ENCODE data around the gene RAB17. TPM values are rescaled to one million over a fixed set of nuclear protein-coding genes. Genes with fewer than 3 reads are reported as not detected.

Gene RAB17
- total RNA-seq, 2 donors from 2014 or later, result 12.6 to 13.6 TPM

GRCh38 chr2:237604960-237605359 lies 14.4 kb upstream of the RAB17 start:
- DNase-seq (ENCODE audit: low spot score), result no peak
- TF ChIP-seq POLR2AphosphoS5 (IDR thresholded peaks at IDR 0.05) (no peak), CTCF (IDR thresholded peaks at IDR 0.05) (no peak), POLR2A (IDR thresholded peaks at IDR 0.05) (no peak)
- no peak overlapping the region for H3K4me3 ChIP-seq
- no peak overlapping the region for H3K27ac ChIP-seq
- H3K4me1 ChIP-seq (replicated peaks), result no peaks in the 10 kb centered on the region
- 88% methylated on average over 9 of the region's 9 CpGs for WGBS
- no peaks in the 10 kb centered on the region for H3K36me3 ChIP-seq
- H3K27me3 ChIP-seq (replicated peaks; ENCODE audit: insufficient read depth), result no peaks in the 10 kb centered on the region
- no peaks in the 10 kb centered on the region for H3K9me3 ChIP-seq
- intact Hi-C loops (cut with DNase I), result loop anchor here (5.0 kb wide), 1 partner anchor 137 kb away; no protein-coding TSS in a partner anchor

- no peak for TF ChIP-seq POLR2A (IDR thresholded peaks at IDR 0.05)
- Histone ChIP-seq H3K27me3 (replicated peaks; ENCODE audit: insufficient read depth) (no peaks in the 10 kb centered on the region), H3K4me1 (replicated peaks) (no peaks in the 10 kb centered on the region), H3K9me3 (no peaks in the 10 kb centered on the region), H3K27ac (no peak overlapping the region), H3K36me3 (no peaks in the 10 kb centered on the region), H3K4me3 (no peak overlapping the region)
- no peak for DNase-seq (ENCODE audit: low spot score)
- WGBS, result 96% methylated on average over 11 of the region's 11 CpGs
- intact Hi-C loops (cut with DNase I), result loop anchor here (5.0 kb wide), 1 partner anchor 138 kb away; no protein-coding TSS in a partner anchor
These were observed 13.9 kb upstream of the RAB17 start for GRCh38 chr2:237604391-237604790.

GRCh38 chr2:237603718-237604362 lies 13.3 kb upstream of the RAB17 start:
- TF ChIP-seq POLR2AphosphoS5 (IDR thresholded peaks at IDR 0.05), result peak; percentile 68
- TF ChIP-seq POLR2A (IDR thresholded peaks at IDR 0.05), result peak; percentile 19
- no peak for TF ChIP-seq CTCF (IDR thresholded peaks at IDR 0.05)
- no peaks in the 10 kb centered on the region for H3K4me1 ChIP-seq (replicated peaks)
- intact Hi-C loops (cut with DNase I), result loop anchor here (5.0 kb wide), 1 partner anchor 138 kb away; no protein-coding TSS in a partner anchor
- no peaks in the 10 kb centered on the region for H3K9me3 ChIP-seq
- H3K4me3 ChIP-seq, result no peak overlapping the region
- WGBS, result 40% methylated on average over 15 of the region's 15 CpGs
- H3K36me3 ChIP-seq, result no peaks in the 10 kb centered on the region
- DNase-seq (ENCODE audit: low spot score), result no peak
- no peaks in the 10 kb centered on the region for H3K27me3 ChIP-seq (replicated peaks; ENCODE audit: insufficient read depth)
- H3K27ac ChIP-seq, result no peak overlapping the region

- TF ChIP-seq POLR2AphosphoS5 (IDR thresholded peaks at IDR 0.05) (no peak), POLR2A (IDR thresholded peaks at IDR 0.05) (no peak), CTCF (IDR thresholded peaks at IDR 0.05) (no peak)
- Histone ChIP-seq H3K36me3 (no peaks in the 10 kb centered on the region), H3K4me3 (no peak overlapping the region), H3K27me3 (replicated peaks; ENCODE audit: insufficient read depth) (no peaks in the 10 kb centered on the region), H3K4me1 (replicated peaks) (no peaks in the 10 kb centered on the region), H3K9me3 (no peaks in the 10 kb centered on the region), H3K27ac (no peak overlapping the region)
- DNase-seq (ENCODE audit: low spot score), result no peak
- WGBS, result 88% methylated on average over 13 of the region's 13 CpGs
- intact Hi-C loops (cut with DNase I), result loop anchor here (5.0 kb wide), 1 partner anchor 139 kb away; no protein-coding TSS in a partner anchor
These were observed 12.6 kb upstream of the RAB17 start for GRCh38 chr2:237603049-237603717.

GRCh38 chr2:237602409-237602808 lies 11.9 kb upstream of the RAB17 start:
- DNase-seq (ENCODE audit: low spot score), result no peak
- Histone ChIP-seq H3K36me3 (no peaks in the 10 kb centered on the region), H3K4me3 (no peak overlapping the region), H3K27me3 (replicated peaks; ENCODE audit: insufficient read depth) (no peaks in the 10 kb centered on the region), H3K9me3 (no peaks in the 10 kb centered on the region), H3K27ac (no peak overlapping the region), H3K4me1 (replicated peaks) (no peaks in the 10 kb centered on the region)
- TF ChIP-seq POLR2AphosphoS5 (IDR thresholded peaks at IDR 0.05) (no peak), POLR2A (IDR thresholded peaks at IDR 0.05) (no peak), CTCF (IDR thresholded peaks at IDR 0.05) (no peak)
- 95% methylated on average over 7 of the region's 7 CpGs for WGBS
- intact Hi-C loops (cut with DNase I), result loop anchor here (5.0 kb wide), 1 partner anchor 140 kb away; no protein-coding TSS in a partner anchor

Measured in prostate gland (tissue), 2 donors.